OCI-M2 (cell line): ENCODE data around the gene MEF2C.

ENCODE experiments used
- DNase-seq: peaks from one replicate; lab custom pipeline; 2025; ENCODE audit not compliant: unreplicated experiment; lab: John Stamatoyannopoulos, UW

Gene MEF2C

GRCh38 chr5:88888848-88889188 lies 5.8 kb upstream of the MEF2C start:
- DNase-seq = no peak

- DNase-seq = no peak
Measured at GRCh38 chr5:88888291-88888690, 5.3 kb upstream of the MEF2C start.

GRCh38 chr5:88887342-88887741 lies 4.4 kb upstream of the MEF2C start:
- DNase-seq = no peak

- DNase-seq = no peak
Measured at GRCh38 chr5:88886746-88887341, 3.9 kb upstream of the MEF2C start.

GRCh38 chr5:88886252-88886651 lies 3.3 kb upstream of the MEF2C start:
- no peak for DNase-seq

GRCh38 chr5:88885002-88885401 lies 2.0 kb upstream of the MEF2C start:
- no peak for DNase-seq

- DNase-seq = no peak
Measured at GRCh38 chr5:88884608-88884877, 1.6 kb upstream of the MEF2C start.

GRCh38 chr5:88883836-88884607 lies 1.0 kb upstream of the MEF2C start:
- no peak for DNase-seq

- no peak for DNase-seq
Measured at GRCh38 chr5:88882276-88883038, 527 bp downstream of the MEF2C start.

GRCh38 chr5:88881571-88881971 lies 1.4 kb downstream of the MEF2C start:
- DNase-seq = no peak

- no peak for DNase-seq
Measured at GRCh38 chr5:88880201-88880600, 2.8 kb downstream of the MEF2C start.

GRCh38 chr5:88879724-88880123 lies 3.3 kb downstream of the MEF2C start:
- no peak for DNase-seq

- no peak for DNase-seq
Measured at GRCh38 chr5:88878976-88879375, 4.0 kb downstream of the MEF2C start.

GRCh38 chr5:88877826-88878225 lies 5.2 kb downstream of the MEF2C start:
- no peak for DNase-seq

GRCh38 chr5:88876714-88877113 lies 6.3 kb downstream of the MEF2C start:
- DNase-seq = no peak

GRCh38 chr5:88875341-88876234 lies 7.4 kb downstream of the MEF2C start:
- DNase-seq = no peak

- no peak for DNase-seq
Measured at GRCh38 chr5:88873447-88873846, 9.5 kb downstream of the MEF2C start.

GRCh38 chr5:88872971-88873370 lies 10.0 kb downstream of the MEF2C start:
- DNase-seq = no peak

- no peak for DNase-seq
Measured at GRCh38 chr5:88870285-88870684, 12.7 kb downstream of the MEF2C start.

- no peak for DNase-seq
Measured at GRCh38 chr5:88868468-88869068, 14.4 kb downstream of the MEF2C start.

GRCh38 chr5:88867638-88868037 lies 15.3 kb downstream of the MEF2C start:
- DNase-seq = no peak
